H1 (cell line): ENCODE measurements around the gene CEP290. TPM values are rescaled to one million over a fixed set of nuclear protein-coding genes. Genes with fewer than 3 reads are reported as not detected.

Experiments used
- CTCF ChIA-PET: fragments of 300-600 bp; sonication (Branson Sonifier 250); formaldehyde crosslinking; loops from one replicate; lab custom pipeline; 2021; ENCODE audit not compliant: partially characterized antibody; lab: Charles Lee
- POLR2A ChIA-PET: fragments of 300-600 bp; sonication (Branson Sonifier 250); formaldehyde crosslinking; loops from one replicate; lab custom pipeline; 2021; ENCODE audit warnings: inconsistent platforms; ENCODE audit not compliant: partially characterized antibody; lab: Charles Lee
- DNase-seq, 2 experiments: peaks; one replicate each; pipeline versions ENCODE4 v3.0.0 to v3.0.0-alpha.2; 2010 to 2022; ENCODE audit warnings: low spot score in 2 of 2, low read depth in 1 of 2, mixed read lengths in 1 of 2
- FAIRE-seq: peaks from 2 replicates; lab custom pipeline; 2011; peaks lifted over from hg19 to GRCh38; lab: Jason Lieb, UNC
- H2AFZ ChIP-seq: 2 replicates; pipeline ENCODE4 v1.8.1; 2012; ENCODE audit warnings: low read length, inconsistent platforms
- H2AK5ac ChIP-seq: 2 replicates; pipeline ENCODE4 v1.6.1; 2013; ENCODE audit warnings: low read depth, low read length
- H2BK120ac ChIP-seq: replicated peaks from 2 replicates; pipeline ENCODE3; 2013; ENCODE audit warnings: low read depth, low read length, inconsistent platforms
- H2BK12ac ChIP-seq: 2 replicates; pipeline ENCODE4 v1.6.1; 2013; ENCODE audit warnings: low read depth, low read length
- H2BK15ac ChIP-seq: 2 replicates; pipeline ENCODE4 v1.6.1; 2013; ENCODE audit warnings: low read length
- H2BK20ac ChIP-seq: 2 replicates; pipeline ENCODE4 v1.6.1; 2013; ENCODE audit warnings: low read length
- H2BK5ac ChIP-seq: 2 replicates; pipeline ENCODE4 v1.6.1; 2013; ENCODE audit warnings: low read depth, low read length
- H3K14ac ChIP-seq: 2 replicates; pipeline ENCODE4 v1.6.1; 2013; ENCODE audit warnings: inconsistent platforms; ENCODE audit not compliant: insufficient read length
- H3K18ac ChIP-seq: 2 replicates; pipeline ENCODE4 v1.6.1; 2013; ENCODE audit warnings: low read length; ENCODE audit errors: extremely low read depth
- H3K23ac ChIP-seq: 2 replicates; pipeline ENCODE4 v1.6.1; 2013; ENCODE audit warnings: inconsistent platforms; ENCODE audit not compliant: insufficient read length
- H3K23me2 ChIP-seq: 2 replicates; pipeline ENCODE4 v1.6.1; 2013; ENCODE audit warnings: low read depth, low read length
- H3K27ac ChIP-seq: 2 replicates; pipeline ENCODE4 v1.6.1; 2011; ENCODE audit warnings: low read depth, low read length, inconsistent platforms
- H3K27me3 ChIP-seq, 4 experiments: replicated peaks in 1 of 4; 1 replicate in 1 of 4; 2 replicates in 3 of 4; pipeline versions ENCODE4 v1.6.1 to v1.8.1; 2011 to 2013; ENCODE audit warnings: low read length in 3 of 4, mild to moderate bottlenecking in 3 of 4, inconsistent platforms in 2 of 4, mixed read lengths in 2 of 4, moderate library complexity in 1 of 4; ENCODE audit not compliant: control insufficient read depth in 3 of 4, insufficient read depth in 3 of 4; ENCODE audit errors: extremely low read depth in 1 of 4
- H3K36me3 ChIP-seq, 4 experiments: 2 replicates each; pipeline versions ENCODE4 v1.6.1 to v1.8.1; 2011 to 2013; ENCODE audit warnings: mild to moderate bottlenecking in 4 of 4, low read length in 3 of 4, moderate library complexity in 2 of 4, control low read depth in 1 of 4, inconsistent platforms in 1 of 4; ENCODE audit not compliant: insufficient read depth in 4 of 4, control insufficient read depth in 2 of 4
- H3K4ac ChIP-seq: replicated peaks from 2 replicates; pipeline ENCODE3; 2013; ENCODE audit warnings: low read length, low read depth, mixed read lengths, inconsistent platforms; ENCODE audit not compliant: insufficient read length
- H3K4me1 ChIP-seq, 4 experiments: replicated peaks in 1 of 4; 1 replicate in 1 of 4; 2 replicates in 3 of 4; pipeline versions ENCODE4 v1.6.1 to v1.8.1; 2011 to 2013; ENCODE audit warnings: low read length in 3 of 4, inconsistent platforms in 2 of 4, mixed read lengths in 1 of 4; ENCODE audit not compliant: insufficient read depth in 4 of 4, control insufficient read depth in 3 of 4
- H3K4me2 ChIP-seq, 2 experiments: 2 replicates each; pipeline versions ENCODE4 v1.6.1 to v1.8.1; 2011 to 2013; ENCODE audit warnings: low read depth in 2 of 2, low read length in 2 of 2, control low read depth in 1 of 2, inconsistent platforms in 1 of 2, mild to moderate bottlenecking in 1 of 2; ENCODE audit not compliant: insufficient read depth in 1 of 2
- H3K4me3 ChIP-seq, 4 experiments: fragments of 200-600, 300-600 bp in 1 of 4; sonication (generic), shearing (Covaris generic), sonication (Bioruptor Twin) in 1 of 4; 2 replicates each; pipeline versions ENCODE4 v1.5.1 to v1.8.1; 2011 to 2016; ENCODE audit warnings: low read length in 4 of 4, low read depth in 3 of 4, control low read depth in 2 of 4, inconsistent platforms in 2 of 4, mild to moderate bottlenecking in 2 of 4, mixed read lengths in 1 of 4, moderate library complexity in 1 of 4; ENCODE audit not compliant: insufficient read depth in 2 of 4; ENCODE audit errors: extremely low read depth in 1 of 4
- H3K56ac ChIP-seq: replicated peaks from 2 replicates; pipeline ENCODE3; 2013; ENCODE audit warnings: low read depth, mild to moderate bottlenecking, mixed read lengths, low read length, inconsistent platforms; ENCODE audit not compliant: insufficient read length
- H3K79me1 ChIP-seq: 2 replicates; pipeline ENCODE4 v1.6.1; 2013; ENCODE audit warnings: low read depth, low read length, control low read depth
- H3K79me2 ChIP-seq, 2 experiments: 2 replicates each; pipeline versions ENCODE4 v1.6.1 to v1.8.1; 2012 to 2013; ENCODE audit warnings: low read length in 2 of 2, mild to moderate bottlenecking in 2 of 2, inconsistent platforms in 1 of 2; ENCODE audit not compliant: insufficient read depth in 2 of 2, control insufficient read depth in 1 of 2
- H3K9ac ChIP-seq, 4 experiments: replicated peaks in 1 of 4; 1 replicate in 1 of 4; 2 replicates in 3 of 4; pipeline versions ENCODE4 v1.6.1 to v1.8.1; 2011 to 2013; ENCODE audit warnings: low read depth in 3 of 4, low read length in 3 of 4, control low read depth in 2 of 4, mild to moderate bottlenecking in 2 of 4, moderate library complexity in 2 of 4, inconsistent platforms in 1 of 4; ENCODE audit errors: extremely low read depth in 1 of 4
- H3K9me3 ChIP-seq, 2 experiments: 2 replicates each; pipeline versions ENCODE4 v1.6.1 to v1.8.1; 2012 to 2013; ENCODE audit warnings: mild to moderate bottlenecking in 2 of 2, moderate library complexity in 2 of 2, control low read depth in 1 of 2, inconsistent platforms in 1 of 2, low read depth in 1 of 2, low read length in 1 of 2, mixed read lengths in 1 of 2; ENCODE audit not compliant: insufficient read depth in 2 of 2
- H4K20me1 ChIP-seq, 2 experiments: replicated peaks in 1 of 2; 2 replicates each; pipeline versions ENCODE3 to v1.8.1; 2011 to 2013; ENCODE audit warnings: inconsistent platforms in 2 of 2, low read length in 2 of 2, mild to moderate bottlenecking in 1 of 2; ENCODE audit not compliant: insufficient read depth in 2 of 2, control insufficient read depth in 1 of 2
- H4K5ac ChIP-seq: 2 replicates; pipeline ENCODE4 v1.6.1; 2013; ENCODE audit warnings: low read length, low read depth, mixed read lengths, inconsistent platforms; ENCODE audit not compliant: insufficient read length
- H4K8ac ChIP-seq: 2 replicates; pipeline ENCODE4 v1.8.0; 2013; ENCODE audit warnings: mild to moderate bottlenecking, moderate library complexity, low read length, inconsistent platforms; ENCODE audit not compliant: insufficient read depth; ENCODE audit errors: extremely low read depth
- H4K91ac ChIP-seq: replicated peaks from 2 replicates; pipeline ENCODE3; 2013; ENCODE audit warnings: low read length, mixed read lengths, inconsistent platforms; ENCODE audit not compliant: insufficient read length
- BCL11A ChIP-seq, 2 experiments: IDR thresholded peaks; one replicate each; pipeline ENCODE4 v1.6.1; 2011; ENCODE audit warnings: low read depth in 2 of 2, low read length in 2 of 2, mild to moderate bottlenecking in 2 of 2
- CBX8 ChIP-seq: fragments of 300-800, 300-1000 bp; sonication (generic); IDR thresholded peaks from 2 replicates; pipeline ENCODE4 v1.7.1; 2016; ENCODE audit warnings: low read depth, low read length, borderline replicate concordance
- GTF2F1 ChIP-seq: IDR thresholded peaks from 2 replicates; pipeline ENCODE4 v1.6.1; 2012; ENCODE audit warnings: low read depth, low read length, improper control_type of control experiment, borderline replicate concordance
- SIN3A ChIP-seq, 2 experiments: IDR thresholded peaks in 1 of 2; conservative IDR thresholded peaks in 1 of 2; 2 replicates each; pipeline ENCODE4 v1.6.1; 2011 to 2012; ENCODE audit warnings: low read length in 2 of 2, improper control_type of control experiment in 1 of 2, low read depth in 1 of 2, mild to moderate bottlenecking in 1 of 2
- WGBS, 2 experiments: shearing (Covaris generic) in 1 of 2; methylation state at CpG; one replicate each; pipeline versions ENCODE4 v1.1.6 to v1.1.7; 2013 to 2015; ENCODE audit warnings: low lambda C conversion rate in 2 of 2, mixed read lengths in 2 of 2, inconsistent platforms in 1 of 2, low coverage in 1 of 2, missing lambda C conversion rate in 1 of 2; ENCODE audit not compliant: insufficient replicate concordance in 2 of 2, insufficient coverage in 1 of 2, insufficient read length in 1 of 2; ENCODE audit errors: extremely low coverage in 1 of 2, missing lambda C conversion rate in 1 of 2; 5-methylcytosine and 5-hydroxymethylcytosine counted together
- polyA plus RNA-seq, 7 experiments: library from polyadenylated mRNA; depleted of rRNA in 3 of 7; stranded (reverse) in 5 of 7; unstranded in 2 of 7; fragments of >200 nt in 5 of 7; fragments of 200-250 nt in 2 of 7; gene quantifications; 1 replicate in 5 of 7; 2 replicates in 1 of 7; 4 replicates in 1 of 7; pipeline versions ENCODE4 v1.2.1 to v1.2.3, GENCODE V29; 2011 to 2013; ENCODE audit warnings: missing spikeins in 2 of 7, mixed read lengths in 2 of 7
- total RNA-seq: library from RNA; stranded (reverse); fragmentation: NEBNext Ultra II Directional; extraction: Animal tissue kit (Norgen Biotek cat#: 25700); gene quantifications from 2 replicates; pipeline ENCODE4 v1.2.1, GENCODE V29; 2021

The CEP290 gene
- total and polyA plus RNA-seq, 2 of the 8 experiments (the other 6 are each of a cell fraction or from before 2014, with no cell fraction given), result 2.1 to 5.9 TPM

DNA sequence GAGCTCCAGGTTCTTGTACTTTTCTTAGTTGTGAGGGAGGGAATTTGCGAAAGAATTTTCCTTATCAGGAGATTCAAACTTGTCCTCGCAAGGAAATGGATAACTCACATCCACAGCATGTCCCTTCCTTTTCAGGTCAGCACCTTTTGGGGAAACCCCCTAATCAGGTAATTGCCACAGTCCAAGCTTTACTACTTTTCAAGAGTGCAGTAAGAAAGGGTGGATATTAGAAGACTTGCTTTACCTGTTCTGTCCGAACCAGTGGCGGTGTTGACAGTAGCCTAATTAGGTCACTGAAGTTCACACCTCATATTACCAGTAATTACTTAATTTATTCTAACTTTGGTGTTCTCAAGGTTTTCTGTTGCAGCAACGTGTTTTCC lies 106.0 kb downstream of the CEP290 start:
- Histone ChIP-seq H3K36me3 (no peaks in the 10 kb centered on the region; a peak in 1 of 8 replicates), H3K14ac (no peak overlapping the region), H3K4me3 (peak overlapping the region; percentile 84 to 94 (median 89)), H3K9ac (peak overlapping the region in 3 of 4 experiments; percentile 74 to 83 (median 82); a peak in 6 of 7 replicates), H3K4me1 (peaks cover 0 to 3% (median under 1%) of the 10 kb centered on the region in 4 experiments; a peak in 2 of 7 replicates), H2BK12ac (no peak overlapping the region), H3K79me1 (no peaks in the 10 kb centered on the region), H2BK120ac (no peak overlapping the region), H4K8ac (peak overlapping the region; percentile 85; the same call in 1 of the 2 replicates), H4K20me1 (peaks cover 0 to 1% of the 10 kb centered on the region in 2 experiments), H2AK5ac (no peak overlapping the region), H3K23ac (no peak overlapping the region), H2BK15ac (no peak overlapping the region), H3K23me2 (no peaks in the 10 kb centered on the region), H3K79me2 (peaks cover 0 to 52% of the 10 kb centered on the region in 2 experiments; a peak in 3 of 4 replicates), H2BK20ac (no peak overlapping the region), H3K4ac (no peak overlapping the region), H3K18ac (0 out of 2 replicates have a peak overlapping the region, but pooled peaks have one; percentile 90), H3K9me3 (peaks cover 0 to 3% of the 10 kb centered on the region in 2 experiments; a peak in 1 of 4 replicates), H4K91ac (no peak overlapping the region), H2BK5ac (no peak overlapping the region), H3K27ac (peak overlapping the region; percentile 48; the same call in 1 of the 2 replicates), H3K27me3 (no peaks in the 10 kb centered on the region), H3K56ac (peak overlapping the region; percentile 42), H2AFZ (peak overlapping the region; percentile 87), H4K5ac (no peak overlapping the region), H3K4me2 (peak overlapping the region; percentile 72 to 83)
- 5% methylated on average over 5 of the region's 5 CpGs; no CpG with 5 or more reads in 1 of the 2 experiments for WGBS, 2 experiments
- ChIA-PET POLR2A (no interaction called here), CTCF (interaction anchor here (0.6 to 0.9 kb wide), 3 partner anchors 14 to 1190 kb away, joined by 3 to 4 read pairs (median 3); no protein-coding TSS in a partner anchor)
- DNase-seq, result no peak
- peak; percentile 48 for FAIRE-seq
- TF ChIP-seq SIN3A (conservative IDR thresholded peaks at IDR 0.05 in 1 of 2, IDR thresholded peaks at IDR 0.05 in 1 of 2; ENCODE audit: low read depth in 1 of 2, low read length in 2 of 2), result no peak
- no peak for TF ChIP-seq CBX8
- TF ChIP-seq GTF2F1, result no peak
- TF ChIP-seq BCL11A (IDR thresholded peaks at IDR 0.05; ENCODE audit: low read depth in 2 of 2, low read length in 2 of 2), result no peak
